A673 (cell line): Measurements from ENCODE around the gene COQ8A.

Source experiments
- CTCF ChIP-seq: fragments of 300-800, 200-600 bp; sonication (generic); conservative IDR thresholded peaks from 2 replicates; pipeline ENCODE4 v1.5.1; 2017; ENCODE audit warnings: low read depth, mild to moderate bottlenecking, antibody characterized with exemption, low read length, moderate library complexity, mixed read lengths
- EZH2 ChIP-seq: fragments of 200-600 bp; sonication (generic); IDR thresholded peaks from 2 replicates; pipeline ENCODE4 v1.6.1; 2017; ENCODE audit warnings: borderline replicate concordance, low read depth, mild to moderate bottlenecking, mixed read lengths, antibody characterized with exemption, low read length; ENCODE audit not compliant: poor library complexity, severe bottlenecking

GRCh38 chr1:226903819-226904716 is 36.0 kb upstream of the COQ8A start:
- no peak for TF ChIP-seq CTCF
- no peak for TF ChIP-seq EZH2
